GM18867 (cell line): ENCODE results near the gene SERPINE2.

Source experiments
- ATAC-seq: cut with Tn5 transposase; IDR thresholded peaks from one replicate; pipeline ENCODE4 v1.9.1; 2021; ENCODE audit warnings: mild to moderate bottlenecking, moderate library complexity; ENCODE audit not compliant: unreplicated experiment

SERPINE2 gene, protein sequence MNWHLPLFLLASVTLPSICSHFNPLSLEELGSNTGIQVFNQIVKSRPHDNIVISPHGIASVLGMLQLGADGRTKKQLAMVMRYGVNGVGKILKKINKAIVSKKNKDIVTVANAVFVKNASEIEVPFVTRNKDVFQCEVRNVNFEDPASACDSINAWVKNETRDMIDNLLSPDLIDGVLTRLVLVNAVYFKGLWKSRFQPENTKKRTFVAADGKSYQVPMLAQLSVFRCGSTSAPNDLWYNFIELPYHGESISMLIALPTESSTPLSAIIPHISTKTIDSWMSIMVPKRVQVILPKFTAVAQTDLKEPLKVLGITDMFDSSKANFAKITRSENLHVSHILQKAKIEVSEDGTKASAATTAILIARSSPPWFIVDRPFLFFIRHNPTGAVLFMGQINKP

GRCh38 chr2:224039080-224039769 lies at the start of gene SERPINE2:
SERPINE2 (minus strand) TSS chr2:224039286; CDS start chr2:224001900, 37,386 bp downstream.
- peak; percentile 57 for ATAC-seq

DNA sequence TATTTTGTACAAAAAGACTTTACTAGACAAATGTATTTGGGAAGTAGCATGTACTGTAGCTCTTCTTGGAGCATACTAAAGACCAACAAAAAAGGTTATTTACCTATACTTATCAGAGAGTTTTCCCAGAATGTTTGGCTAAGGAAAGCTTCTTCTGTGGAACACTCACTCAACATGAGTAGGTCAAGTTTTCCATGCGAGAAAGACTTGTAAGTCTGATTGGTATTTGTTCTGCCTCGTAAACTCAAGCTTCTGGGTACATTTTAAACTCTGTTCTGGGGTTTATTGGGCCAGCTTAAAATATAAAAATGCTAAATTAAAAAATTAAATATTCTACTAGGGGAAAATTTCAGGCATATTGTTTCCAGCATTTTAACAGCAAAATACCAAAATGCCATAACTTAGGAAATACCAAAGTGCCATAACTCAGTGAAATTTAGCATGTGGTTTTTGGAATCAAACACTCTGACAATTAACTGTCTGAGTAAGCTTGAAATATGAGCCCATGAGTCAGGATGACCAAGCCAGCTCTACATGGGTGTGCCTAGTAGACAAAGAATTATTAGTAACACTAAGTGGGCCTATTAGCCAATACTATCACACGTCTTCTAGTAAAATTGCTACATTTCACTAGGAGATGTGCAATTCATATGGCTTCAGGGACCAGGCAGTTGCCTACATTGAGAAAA lies 47.3 kb upstream of the SERPINE2 start:
- ATAC-seq = no peak

DNA sequence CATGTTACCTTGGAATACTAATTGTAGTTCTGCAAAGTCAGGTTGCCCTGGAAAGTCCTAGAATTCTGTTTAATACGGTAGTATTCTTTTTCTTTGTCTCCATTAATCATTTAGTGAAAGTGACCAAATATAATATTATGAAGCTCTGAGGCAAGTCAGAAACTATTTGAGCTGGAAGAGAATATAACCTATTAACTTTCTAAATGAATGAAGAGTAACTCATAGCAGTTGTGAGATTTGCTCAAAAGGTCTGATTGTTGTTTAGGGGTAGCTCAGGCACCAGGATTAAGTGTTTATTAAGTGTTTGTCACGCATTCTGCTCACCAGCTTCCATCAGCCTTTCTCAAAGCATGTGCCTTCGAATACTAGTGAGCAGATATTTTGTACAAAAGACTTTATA lies 46.7 kb upstream of the SERPINE2 start:
- ATAC-seq = no peak

DNA sequence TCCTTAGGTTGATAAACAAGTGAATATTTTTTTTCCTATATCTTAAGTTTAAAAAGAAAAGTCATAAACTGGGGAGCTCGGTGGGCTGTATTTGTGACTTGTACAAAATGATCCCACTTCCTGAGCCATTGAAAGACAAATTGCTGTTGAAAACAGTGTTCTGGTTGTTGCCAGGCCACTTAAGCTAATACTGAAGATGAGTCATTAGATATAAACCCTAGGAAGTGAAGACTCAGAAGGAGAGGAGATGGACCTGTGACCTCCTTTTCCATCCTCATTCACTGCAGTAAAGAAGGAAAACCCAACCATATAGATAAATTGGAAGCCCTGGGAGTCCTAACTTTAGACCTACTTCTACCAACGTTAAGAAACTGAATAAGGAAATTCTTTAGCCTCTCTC lies 46.2 kb upstream of the SERPINE2 start:
- no peak for ATAC-seq

DNA sequence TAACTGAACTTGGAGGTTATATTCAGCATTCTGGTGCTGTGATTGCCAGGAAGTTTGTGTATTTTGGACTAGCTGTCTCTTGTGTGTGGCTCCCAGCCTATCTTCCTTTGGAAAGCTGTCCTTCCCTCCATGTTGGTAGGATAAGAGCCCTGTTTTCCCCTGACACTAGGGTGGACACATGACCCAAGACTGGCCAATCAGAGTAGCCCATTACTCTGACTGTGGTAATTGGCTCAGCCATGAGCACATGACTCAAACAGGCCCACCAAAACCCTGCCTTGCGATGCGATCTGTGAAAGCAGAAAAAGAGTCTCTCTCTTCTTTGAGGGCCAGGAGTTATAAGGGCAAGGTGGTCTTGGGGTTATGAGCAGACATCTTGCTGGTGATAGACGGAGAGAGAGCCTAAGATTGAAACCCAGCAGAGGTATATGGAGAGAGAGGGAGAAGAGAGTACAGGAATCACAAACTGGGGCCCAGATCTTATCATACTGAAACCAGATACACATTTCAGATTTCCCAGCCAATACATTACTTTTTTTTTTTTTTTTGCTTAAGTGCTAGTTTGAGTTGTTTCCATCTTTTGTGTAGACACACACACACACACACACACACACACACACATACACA lies 45.3 kb upstream of the SERPINE2 start:
- no peak for ATAC-seq

GRCh38 chr2:224083638-224084037 lies 44.6 kb upstream of the SERPINE2 start:
- no peak for ATAC-seq

DNA sequence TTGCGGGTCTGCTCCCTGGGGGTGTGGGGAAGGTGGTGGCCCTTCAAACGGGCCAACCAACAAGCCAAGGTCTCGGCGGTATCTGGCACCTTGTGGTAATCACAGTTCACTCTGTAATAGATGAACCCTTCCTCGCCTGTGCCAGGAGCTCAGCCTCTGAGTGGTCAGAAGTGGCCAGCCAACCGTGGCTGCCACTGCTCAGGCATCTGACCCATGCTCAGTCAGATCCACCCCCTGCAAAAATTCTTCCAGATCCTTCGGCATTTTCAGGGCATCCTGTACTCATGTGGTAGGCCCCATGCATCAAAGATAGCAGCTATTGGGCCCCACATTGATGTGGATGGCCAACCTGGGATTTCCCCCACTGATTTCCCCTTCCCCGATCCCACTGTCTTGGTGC lies 39.6 kb upstream of the SERPINE2 start:
- ATAC-seq = no peak

- no peak for ATAC-seq
Observed at GRCh38 chr2:224077773-224078507, 38.9 kb upstream of the SERPINE2 start.

DNA sequence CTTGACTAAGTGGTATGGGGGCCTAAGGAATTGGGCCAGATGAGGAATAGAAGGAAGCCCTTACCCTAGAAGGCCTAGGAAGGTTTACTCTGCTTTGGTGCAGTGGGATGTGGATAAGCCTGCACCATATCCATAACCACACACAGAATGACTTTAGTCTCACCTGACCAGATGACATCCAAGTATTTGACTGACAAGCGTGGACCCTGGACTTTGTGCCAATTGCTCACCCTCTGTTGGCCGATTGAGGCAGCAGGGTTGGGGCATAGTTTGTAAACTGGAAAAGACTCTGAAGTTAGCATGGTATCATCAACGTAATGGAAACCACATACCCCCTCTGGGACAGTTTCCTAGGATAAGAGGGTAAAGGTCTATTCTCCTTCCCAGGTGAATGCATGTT lies 36.5 kb upstream of the SERPINE2 start:
- ATAC-seq = no peak

DNA sequence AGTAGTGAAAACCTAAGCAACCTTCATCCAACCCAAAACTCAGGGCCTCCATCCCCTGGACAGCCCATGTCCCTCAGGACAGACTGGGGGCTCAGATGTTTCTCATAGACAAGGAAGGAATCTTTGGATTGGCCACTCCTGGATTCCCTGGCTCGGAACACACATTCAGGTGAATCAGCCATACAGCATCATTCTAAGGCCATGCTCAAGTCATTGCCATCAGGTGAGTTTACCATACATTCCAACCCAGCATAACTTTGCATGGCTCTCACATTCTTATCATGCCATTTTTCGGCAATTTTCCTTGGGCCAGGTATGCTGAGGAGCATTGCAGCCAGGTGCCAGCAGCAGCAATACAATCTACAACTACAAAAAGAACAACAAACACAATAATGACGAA lies 34.6 kb upstream of the SERPINE2 start:
- ATAC-seq = no peak

GRCh38 chr2:224072541-224073188 lies 33.6 kb upstream of the SERPINE2 start:
- no peak for ATAC-seq

- no peak for ATAC-seq
Observed at GRCh38 chr2:224069172-224069571, 30.1 kb upstream of the SERPINE2 start.

GRCh38 chr2:224063298-224063648 lies 24.2 kb upstream of the SERPINE2 start:
- ATAC-seq = peak; percentile 55

GRCh38 chr2:224062481-224063297 lies 23.6 kb upstream of the SERPINE2 start:
- ATAC-seq = peak; percentile 73

- no peak for ATAC-seq
Observed at GRCh38 chr2:224060783-224061482, 21.8 kb upstream of the SERPINE2 start.

DNA sequence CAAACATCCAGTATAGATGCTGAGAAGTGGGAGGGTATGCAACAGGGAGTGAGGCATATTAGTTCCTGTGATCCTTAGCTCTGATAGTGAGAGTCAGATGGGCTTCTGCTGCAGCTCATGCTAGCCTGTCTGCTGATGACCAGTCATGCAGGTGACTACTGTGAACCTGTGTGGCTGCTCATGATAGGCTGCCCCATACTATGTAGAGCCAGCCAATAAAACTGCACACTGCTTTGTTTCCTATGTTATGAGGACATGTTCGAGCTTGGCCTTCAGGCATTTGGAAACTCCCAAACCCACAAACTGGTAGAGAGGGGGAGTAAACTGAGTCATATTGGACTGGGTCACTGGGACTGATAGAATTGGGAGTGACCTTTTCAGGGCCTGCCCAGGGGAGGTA lies 20.1 kb upstream of the SERPINE2 start:
- no peak for ATAC-seq

DNA sequence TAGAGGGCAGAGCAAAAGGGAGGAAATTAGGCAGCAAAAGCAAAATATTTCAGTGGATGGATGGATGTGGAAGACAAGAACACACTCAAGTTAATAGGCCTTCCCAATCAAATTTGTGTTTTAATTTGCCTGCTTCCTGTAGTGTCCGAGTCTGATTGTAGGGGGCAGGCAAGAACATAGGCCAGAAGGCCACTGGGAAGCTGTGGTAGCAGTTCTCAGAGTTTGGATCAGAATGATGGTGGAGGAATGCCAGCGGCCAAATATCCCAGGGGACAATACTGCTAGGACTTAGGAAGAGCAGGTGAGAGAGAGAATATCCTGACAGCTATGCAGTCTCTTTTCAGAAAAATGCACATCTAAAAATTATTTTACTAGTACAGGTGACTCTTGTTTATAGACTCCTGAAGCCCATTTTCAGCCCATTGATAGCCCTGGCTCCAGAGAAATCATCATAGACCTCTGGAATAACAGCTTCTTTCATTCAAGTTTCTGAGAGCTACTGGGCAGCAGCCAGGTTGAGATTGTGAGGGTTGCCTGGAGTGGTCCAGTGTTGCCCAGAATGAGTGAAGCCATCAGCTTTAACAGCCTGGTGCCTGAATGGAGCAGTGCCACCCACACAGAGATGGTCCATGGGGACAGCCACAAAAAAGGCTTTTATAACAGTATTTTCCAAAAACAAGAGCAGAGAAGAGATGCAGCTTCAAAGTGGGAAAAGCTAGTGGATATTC lies 19.1 kb upstream of the SERPINE2 start:
- no peak for ATAC-seq

DNA sequence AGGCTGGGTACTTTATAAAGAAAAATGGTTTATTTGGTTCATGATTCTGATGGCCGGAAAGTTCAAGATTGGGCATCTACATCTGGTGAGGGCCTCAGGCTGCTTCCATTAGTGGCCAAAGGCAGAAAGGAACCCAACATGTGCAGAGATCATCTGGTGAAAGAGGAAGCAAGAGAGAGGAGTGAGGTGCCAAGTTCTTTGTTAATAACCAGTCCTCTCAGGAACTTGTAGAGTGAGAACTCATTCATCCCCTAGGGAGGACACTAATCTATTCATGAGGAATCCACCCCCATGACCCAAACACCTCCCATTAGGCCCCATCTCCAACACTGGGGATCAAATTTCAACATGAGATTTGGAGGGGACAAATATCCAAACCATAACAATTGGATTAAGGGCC lies 17.8 kb upstream of the SERPINE2 start:
- no peak for ATAC-seq
